ENCODE data around the gene MUC4.
"Not testable (repeated sequence)": the region's sequence is repeated elsewhere in the genome, so short reads cannot be mapped to it uniquely, and the experiment has no call there.

Gene MUC4

GRCh38 chr3:195714380-195715011 is 97.2 kb downstream of the MUC4 start:
- no peak for DNase-seq

GRCh38 chr3:195713150-195713549 is 98.6 kb downstream of the MUC4 start:
- DNase-seq = not testable (repeated sequence)

DNA sequence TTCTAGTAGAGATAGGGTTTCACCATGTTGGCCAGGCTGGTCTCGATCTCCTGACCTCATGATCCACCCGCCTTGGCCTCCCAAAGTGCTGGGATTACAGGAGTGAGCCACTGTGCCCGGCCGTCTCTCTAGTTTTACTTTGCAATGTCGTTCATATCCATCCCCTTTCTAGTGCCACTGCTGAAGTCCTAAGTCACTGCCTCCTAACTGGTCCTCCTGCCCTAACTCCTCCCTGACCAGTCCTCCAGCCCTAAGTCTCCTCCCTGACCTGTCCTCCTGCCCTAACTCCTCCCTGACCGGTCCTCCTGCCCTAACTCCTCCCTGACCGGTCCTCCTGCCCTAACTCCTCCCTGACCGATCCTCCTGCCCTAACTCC is 99.2 kb downstream of the MUC4 start:
- DNase-seq = not testable (repeated sequence)

DNA sequence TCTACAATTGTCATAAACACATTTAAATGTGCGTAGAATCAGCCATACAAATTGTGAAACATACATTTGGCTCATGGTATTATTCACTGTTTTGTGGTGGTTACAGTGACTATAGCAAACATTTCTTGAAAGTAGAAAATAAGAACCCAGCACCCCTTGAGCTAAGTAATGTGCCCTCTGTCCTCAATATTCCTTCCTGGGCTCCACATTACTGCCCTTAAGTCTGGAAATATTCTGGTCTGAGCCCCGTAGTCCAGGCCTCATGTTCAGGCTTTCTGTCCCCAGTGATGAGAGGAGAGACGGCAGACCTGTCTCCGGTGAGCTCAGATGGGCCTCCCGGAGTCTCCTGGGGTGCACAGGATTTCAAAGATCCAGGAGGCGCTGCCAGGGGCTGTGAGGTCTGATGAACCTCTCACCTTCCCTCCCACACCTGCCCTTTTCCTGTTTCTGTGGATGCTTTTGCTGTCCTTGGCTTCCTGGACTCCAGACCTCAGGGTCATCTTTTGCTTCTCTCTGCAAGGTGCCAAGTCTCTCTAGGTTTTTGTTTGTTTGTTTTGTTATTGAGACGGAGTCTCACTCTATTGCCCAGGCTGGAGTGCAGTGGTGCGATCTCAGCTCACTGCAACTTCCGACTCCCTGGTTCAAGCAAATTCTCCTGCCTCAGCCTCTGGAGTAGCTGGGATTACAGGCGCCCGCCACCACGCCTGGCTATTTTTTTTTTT is 99.8 kb downstream of the MUC4 start:
- no peak for DNase-seq

DNA sequence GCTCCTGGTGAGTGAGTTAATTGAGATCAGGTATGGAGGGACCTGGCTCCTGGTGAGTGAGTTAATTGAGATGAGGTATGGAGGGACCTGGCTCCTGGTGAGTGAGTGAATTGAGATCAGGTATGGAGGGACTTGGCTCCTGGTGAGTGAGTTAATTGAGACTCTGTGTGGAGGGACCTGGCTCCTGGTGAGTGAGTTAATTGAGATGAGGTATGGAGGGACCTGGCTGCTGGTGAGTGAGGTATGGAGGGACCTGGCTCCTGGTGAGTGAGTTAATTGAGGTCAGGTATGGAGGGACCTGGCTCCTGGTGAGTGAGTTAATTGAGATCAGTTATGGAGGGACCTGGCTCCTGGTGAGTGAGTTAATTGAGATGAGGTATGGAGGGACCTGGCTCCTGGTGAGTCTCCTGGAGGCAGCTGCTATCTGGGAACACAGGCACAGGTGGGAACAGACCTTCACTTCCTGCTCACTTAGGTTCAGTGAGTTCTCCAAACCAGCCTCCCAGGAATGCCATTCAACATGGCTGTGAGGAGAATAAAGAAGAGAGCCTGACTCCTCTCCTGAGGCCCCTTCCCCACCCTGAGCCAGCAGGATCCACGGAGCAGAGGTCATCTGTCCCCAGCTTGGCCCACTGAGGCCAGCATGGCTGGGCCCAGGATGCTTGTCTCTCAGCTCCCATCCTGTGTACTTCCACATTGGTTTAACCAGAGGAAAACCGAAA is 100.5 kb downstream of the MUC4 start:
- not testable (repeated sequence) for DNase-seq

GRCh38 chr3:195710126-195710905 is 101.4 kb downstream of the MUC4 start:
- not testable (repeated sequence) for DNase-seq

GRCh38 chr3:195709676-195710085 is 102.0 kb downstream of the MUC4 start:
- no peak for DNase-seq

DNA sequence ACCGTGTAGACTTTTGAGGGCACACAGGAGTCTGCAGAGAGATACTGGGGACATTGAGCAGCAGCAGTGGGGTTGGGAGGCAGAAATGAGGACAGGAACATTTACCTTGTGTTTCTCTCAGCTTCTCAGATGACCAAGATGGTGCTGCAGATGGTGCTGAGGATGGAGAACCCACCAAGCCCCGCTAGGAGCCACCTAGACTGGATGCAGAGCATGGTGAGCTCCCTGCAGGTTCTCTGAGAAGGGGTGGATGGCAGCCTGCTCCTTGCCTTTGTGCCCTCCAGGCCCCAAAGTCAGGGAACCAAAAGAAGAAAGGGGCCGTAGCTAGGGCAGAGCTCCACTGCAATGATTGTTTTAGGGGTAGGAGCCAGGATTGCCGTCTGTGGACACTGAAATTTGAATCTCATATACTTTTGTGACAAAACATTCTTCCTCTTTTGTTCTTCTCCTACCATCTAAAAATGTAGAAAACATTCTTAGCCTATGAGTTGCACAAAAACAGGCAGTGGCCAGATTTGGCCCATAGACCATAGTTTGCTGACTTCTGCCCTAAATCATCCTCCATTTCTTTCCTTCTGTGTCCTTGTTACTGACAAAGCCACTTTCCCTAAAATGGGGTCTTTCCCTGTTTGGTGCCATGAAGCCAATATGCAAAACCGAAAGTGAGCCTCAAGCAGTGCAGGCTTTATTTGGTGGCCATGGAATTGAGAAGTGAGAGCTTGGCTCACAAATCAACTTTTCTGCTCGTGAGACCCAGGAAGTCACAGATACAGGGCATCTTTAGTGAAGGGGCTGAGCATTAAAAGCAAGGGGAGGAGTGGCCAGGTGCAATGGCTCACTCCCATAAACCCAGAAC is 102.9 kb downstream of the MUC4 start:
- no peak for DNase-seq

DNA sequence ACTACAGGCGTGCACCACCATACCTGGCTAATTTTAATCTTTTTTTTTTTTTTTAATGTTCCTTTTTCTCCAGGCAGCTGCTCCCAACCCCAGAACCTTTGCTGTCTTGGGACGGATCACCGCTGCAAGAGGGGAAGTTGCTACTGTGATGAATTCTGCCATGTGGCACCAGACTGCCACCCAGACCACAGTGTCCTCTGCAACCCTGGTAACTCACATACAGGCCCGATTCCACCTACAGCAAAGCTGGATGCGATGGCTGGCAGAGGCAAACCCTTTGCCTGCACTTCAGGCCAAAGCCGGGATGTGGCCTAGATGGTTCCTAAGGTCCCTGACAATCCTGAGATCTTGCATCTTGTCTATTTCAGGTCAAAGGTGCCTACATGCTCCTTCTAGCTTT is 103.7 kb downstream of the MUC4 start:
- no peak for DNase-seq

- no peak for DNase-seq
Measured at GRCh38 chr3:195705081-195705991, 106.4 kb downstream of the MUC4 start.

- no peak for DNase-seq
Measured at GRCh38 chr3:195704433-195704999, 107.2 kb downstream of the MUC4 start.

DNA sequence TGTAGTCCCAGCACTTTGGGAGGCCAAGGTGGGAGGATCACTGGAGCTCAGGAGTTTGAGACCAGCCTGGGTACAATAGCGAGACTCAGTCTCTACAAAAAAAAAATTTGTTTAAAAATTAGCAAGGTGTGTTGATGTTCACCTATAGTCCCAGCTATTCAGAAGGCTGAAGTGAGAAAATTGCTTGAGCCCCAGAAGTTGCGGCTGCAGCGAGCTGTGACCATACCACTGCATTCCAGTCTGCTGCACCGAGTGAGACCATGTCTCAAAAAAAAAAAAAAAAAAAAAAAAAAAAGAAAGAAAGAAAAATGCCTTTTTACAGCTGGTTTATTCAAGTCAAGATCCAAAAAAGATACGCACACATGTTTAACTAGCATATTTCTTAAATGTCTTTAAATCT is 108.0 kb downstream of the MUC4 start:
- DNase-seq = no peak

DNA sequence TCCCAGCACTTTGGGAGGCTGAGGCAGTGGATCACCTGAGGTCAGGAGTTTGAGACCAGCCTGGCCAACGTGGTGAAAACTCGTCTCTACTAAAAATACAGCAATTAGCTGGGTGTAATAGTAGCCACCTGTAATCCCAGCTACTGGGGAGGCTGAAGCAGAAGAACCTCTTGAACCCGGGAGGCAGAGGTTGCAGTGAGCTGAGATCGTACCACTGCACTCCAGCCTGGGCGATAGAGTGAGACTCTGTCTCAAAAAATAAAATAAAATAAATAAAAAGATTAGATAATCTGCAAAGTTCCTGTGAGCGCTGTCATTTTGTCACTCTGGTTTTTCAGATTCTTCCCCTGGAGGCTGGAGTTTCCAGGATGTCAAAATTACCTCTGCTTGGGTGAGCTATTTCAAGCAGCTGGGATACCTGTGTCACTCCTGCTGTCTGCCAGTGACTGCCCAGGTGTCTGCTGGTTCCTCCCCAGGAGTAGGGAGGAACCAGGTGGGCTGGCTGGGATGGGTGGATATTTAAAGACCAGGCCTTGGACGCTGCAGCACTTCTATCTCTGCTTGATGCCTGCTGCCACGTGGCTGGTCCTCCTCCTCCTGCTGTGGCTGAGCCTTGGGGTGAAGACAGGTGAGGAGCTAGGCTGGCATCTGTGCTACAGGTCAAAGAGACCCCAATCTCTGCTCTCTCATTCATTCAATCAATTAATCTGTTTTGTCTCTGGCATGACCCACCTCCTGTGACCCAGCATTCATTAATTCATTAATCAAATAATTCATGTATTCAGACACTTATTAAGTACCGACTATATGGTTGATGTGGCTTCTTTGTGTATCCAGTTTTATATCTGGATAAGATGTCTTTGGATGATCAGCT is 110.5 kb downstream of the MUC4 start:
- DNase-seq = no peak

DNA sequence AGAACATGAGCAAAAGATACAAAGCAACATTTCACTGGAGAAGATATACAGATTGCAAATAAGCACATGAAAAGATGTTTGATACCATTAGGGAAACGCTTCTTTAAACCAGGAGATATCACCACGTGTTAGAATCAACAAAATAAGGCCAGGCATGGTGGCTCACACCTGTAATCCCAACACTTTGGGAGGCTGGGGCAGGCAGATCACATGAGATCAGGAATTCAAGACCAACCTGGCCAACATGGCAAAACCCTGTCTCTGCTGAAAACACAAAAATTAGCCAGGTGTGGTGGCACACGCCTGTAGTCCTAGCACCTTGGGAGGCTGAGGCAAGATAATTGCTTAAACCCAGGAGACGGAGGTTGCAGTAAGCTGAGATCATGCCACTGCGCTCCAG is 111.4 kb downstream of the MUC4 start:
- no peak for DNase-seq

DNA sequence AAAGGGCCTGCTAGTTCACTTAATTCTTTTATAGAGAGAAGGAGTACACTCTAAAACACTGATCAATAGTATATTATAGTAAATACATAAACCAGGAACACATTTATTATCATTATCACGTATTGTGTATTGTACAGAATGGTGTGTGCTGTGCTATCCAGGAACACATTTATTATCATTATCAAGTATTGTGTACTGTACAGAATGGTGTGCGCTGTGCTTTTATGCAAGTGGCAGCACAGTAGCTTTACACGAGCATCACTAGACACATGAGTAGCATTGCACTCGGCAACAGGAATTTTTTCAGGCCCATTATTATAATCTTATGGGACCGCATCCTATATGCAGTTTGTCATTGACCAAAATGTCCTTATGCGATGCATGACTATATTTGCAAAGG is 111.9 kb downstream of the MUC4 start:
- DNase-seq = no peak

DNA sequence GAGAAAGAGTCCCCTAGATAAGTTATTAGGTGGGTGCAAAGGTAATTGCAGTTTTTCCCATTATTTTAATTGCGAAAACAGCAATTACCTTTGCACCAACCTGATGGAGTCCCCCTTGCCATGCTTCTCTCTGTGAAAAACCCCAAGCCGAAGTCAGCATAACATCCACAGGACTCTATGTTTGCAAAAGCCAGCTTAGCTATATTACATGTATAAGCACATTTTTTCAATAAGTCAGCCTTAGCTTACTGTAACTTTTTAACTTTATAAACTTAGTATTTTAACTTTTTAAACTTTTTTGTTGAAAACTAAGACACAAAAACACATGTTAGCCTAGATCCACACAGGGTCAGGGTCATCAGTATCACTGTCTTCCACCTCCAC is 112.3 kb downstream of the MUC4 start:
- no peak for DNase-seq

- no peak for DNase-seq
Measured at GRCh38 chr3:195698647-195699387, 112.9 kb downstream of the MUC4 start.

DNA sequence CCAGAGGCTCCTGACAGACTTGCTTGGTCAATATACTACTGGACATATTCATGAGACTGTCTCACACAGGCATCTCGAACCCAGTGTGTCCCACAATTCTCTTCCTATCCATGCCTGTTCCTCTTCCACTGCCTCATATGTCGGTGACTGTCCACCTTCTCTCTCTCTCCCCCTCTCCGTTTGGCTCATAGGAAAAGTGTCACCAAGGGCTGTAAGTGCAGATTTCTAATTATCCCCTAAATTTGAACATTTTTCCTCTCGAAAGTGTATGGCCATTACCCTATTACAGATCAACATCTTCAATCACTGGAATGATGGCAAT is 113.4 kb downstream of the MUC4 start:
- DNase-seq = no peak
